K562 treated with DMSO at 1 percent for 12 hours (cell line): Measurements from ENCODE around the gene HIRIP3. TPM values are rescaled to one million over a fixed set of nuclear protein-coding genes. Genes with fewer than 3 reads are reported as not detected.

ENCODE experiments used
- total RNA-seq: library from RNA; unstranded; fragments of 300-600 nt; gene quantifications from 2 replicates; pipeline ENCODE4 v1.2.3, GENCODE V29; 2022; ENCODE audit not compliant: insufficient read depth

The HIRIP3 gene, protein sequence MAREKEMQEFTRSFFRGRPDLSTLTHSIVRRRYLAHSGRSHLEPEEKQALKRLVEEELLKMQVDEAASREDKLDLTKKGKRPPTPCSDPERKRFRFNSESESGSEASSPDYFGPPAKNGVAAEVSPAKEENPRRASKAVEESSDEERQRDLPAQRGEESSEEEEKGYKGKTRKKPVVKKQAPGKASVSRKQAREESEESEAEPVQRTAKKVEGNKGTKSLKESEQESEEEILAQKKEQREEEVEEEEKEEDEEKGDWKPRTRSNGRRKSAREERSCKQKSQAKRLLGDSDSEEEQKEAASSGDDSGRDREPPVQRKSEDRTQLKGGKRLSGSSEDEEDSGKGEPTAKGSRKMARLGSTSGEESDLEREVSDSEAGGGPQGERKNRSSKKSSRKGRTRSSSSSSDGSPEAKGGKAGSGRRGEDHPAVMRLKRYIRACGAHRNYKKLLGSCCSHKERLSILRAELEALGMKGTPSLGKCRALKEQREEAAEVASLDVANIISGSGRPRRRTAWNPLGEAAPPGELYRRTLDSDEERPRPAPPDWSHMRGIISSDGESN
- total RNA-seq = 23.6 and 28.9 TPM in 2 replicates

DNA sequence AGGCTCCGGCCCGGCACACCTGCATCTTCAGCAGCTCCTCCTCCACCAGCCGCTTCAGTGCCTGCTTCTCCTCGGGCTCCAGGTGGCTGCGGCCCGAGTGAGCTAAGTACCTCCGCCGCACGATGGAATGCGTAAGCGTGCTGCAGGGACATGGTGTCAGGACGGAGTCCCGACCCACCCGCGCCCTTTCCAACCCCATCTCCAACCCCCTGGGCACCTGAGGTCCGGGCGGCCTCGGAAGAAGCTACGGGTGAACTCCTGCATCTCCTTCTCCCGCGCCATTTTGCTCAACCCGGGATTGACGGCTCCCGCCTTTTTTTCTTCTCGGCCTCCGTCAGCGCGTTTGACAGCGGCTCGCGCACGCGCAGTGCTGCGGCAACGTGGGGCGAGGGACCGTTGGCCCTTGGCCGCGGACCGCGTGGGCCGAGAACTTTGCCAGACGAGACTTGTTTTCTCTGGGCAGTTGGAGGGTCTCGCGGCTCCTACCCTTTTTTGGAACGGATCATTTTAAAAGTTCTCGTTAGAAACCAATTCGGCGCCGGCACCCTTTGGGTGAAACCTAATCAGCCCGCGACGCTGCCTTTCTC is at the start of gene HIRIP3:
HIRIP3 (minus strand) TSS at position 294 of the 587 bp plus-strand sequence; CDS start at position 282, 12 bp downstream.

DNA sequence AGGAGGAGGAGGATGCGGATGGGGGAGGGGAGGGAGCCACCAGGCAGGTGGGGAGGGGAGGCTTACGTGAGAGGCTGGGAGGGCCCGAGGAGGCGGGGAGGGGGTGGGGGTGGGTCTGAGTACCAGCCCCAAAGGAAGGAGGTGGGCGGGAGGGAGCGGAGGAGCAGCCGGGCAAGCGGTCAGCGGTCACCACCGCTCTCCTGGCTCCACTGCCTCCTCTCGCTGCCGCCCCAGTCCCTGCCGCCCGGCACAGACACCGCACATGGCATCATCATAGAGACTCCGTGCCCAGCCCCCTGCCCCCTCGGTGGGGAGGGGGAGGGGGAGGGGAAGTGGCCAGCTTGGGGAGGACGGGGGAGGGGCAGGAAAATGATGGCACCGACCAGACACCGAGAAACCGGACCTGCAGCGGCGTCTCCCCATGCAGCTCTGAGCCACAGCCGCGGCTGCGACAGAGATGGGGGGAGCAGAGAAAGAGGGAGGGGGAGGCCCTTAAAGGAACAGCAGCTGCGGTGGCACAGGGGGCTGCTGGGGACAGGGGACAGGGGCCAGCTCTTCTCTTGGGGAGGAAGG is 35.5 kb upstream of the HIRIP3 start, which contains the start of gene TLCD3B:
TLCD3B (minus strand) TSS at position 431 of the 573 bp plus-strand sequence. CDS start 744 bp downstream, outside the sequence.

DNA sequence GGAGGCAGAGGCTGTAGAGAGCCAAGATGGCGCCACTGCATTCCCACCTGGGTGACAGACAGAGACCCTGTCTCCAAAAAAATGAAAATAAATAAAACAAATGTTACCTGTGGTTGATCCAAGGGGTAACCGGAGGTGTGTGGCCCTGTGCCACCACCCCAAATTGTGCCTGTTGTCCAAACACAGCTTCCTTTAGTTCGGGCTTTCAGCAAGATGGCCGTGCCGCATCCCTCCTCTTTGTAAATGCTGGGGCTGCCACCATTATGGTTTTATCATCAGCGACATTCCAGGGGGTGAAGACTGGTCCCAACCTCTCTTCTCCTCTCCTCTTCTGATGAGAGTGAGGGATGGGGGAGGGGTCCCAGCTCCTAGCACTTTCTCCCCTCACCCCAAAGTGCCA is 27.5 kb upstream of the HIRIP3 start, which contains the start of gene C16orf92:
C16orf92 (plus strand) TSS at position 312 of the 400 bp plus-strand sequence. CDS start 143 bp downstream, outside the sequence.

DNA sequence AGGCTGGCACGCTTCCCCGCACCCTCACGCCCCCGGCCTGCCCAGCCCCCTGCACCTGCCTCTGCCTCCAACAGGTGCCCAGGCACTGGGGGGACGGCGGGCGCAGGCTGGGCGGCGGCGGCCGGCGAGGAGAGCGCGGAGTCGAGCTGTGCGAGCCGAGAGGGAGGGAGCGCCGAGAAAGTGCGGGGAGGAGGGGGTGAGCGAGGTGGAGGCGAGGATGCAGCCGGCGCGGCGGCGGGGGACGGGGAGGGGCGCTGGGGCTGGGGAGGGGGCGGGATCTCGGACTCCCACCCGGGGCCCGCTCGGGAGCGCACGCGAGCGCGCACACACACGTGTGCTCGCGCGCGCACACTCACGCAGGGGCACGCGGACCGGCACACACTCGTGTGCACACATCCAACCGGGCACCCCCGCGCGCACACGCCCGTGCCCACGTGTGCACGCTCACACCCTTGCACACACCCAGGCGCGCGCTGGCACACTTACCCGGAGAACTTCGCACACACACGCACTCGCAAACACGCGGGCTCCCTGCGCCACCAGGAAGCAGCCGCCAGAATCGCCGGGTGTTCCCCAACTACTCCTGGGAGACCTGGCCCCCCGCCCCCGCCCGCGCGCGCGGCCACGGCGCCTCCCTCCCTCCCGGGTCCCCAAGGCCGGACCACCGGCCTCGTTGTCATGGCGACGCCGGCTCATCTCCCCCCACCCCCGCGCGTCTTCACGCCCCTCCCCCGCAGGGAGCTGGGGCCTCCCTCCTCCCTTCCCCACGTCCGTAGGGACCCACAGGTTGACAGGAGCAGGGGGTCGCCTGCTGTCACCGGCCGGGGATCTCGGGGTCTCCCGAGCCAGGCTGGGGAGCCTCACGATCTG is 15.7 kb upstream of the HIRIP3 start, which contains the start of gene DOC2A:
DOC2A (minus strand) TSS at position 184 of the 870 bp plus-strand sequence. CDS start 805 bp downstream, outside the sequence.

DNA sequence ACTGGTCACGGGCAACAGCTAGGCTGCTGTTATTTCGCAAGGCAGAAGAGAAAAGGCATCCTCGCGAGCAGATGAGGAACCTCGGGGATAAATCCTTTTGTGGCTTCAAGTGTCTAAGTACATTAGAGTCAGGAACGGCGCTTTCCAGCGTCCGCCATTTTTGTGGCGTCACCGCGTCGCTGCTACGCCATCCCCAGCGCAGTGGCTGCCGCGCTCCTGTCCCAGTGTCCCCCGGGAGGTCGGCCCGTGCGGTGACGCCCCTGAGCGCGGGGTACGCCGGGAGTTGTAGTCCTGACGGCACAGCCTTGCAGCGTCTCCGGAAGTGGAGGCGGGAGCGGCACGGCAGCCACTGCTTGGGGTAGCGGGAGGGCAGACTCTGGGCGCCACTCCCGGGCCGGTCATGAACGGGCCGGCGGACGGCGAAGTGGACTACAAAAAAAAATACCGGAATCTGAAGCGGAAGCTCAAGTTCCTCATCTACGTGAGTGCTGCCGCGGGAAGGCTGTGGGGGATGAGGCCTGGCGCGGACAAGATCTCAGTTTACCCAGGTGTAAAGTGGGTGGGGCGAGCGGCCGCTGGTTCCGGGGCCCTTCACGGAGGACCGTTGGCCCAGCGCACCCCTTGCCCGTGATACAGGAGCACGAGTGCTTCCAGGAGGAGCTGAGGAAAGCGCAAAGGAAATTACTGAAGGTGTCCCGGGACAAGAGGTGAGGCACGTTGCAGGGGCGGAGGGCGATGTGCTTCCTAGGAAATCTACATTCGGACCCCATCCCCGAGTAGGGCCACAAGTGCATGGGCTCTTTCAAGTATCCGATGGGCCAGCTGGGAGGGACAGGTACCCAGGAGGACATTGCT is 721 bp upstream of the HIRIP3 start, which contains the start of gene INO80E:
INO80E (plus strand) TSS at position 331 of the 855 bp plus-strand sequence; CDS start at position 401, 70 bp downstream.

DNA sequence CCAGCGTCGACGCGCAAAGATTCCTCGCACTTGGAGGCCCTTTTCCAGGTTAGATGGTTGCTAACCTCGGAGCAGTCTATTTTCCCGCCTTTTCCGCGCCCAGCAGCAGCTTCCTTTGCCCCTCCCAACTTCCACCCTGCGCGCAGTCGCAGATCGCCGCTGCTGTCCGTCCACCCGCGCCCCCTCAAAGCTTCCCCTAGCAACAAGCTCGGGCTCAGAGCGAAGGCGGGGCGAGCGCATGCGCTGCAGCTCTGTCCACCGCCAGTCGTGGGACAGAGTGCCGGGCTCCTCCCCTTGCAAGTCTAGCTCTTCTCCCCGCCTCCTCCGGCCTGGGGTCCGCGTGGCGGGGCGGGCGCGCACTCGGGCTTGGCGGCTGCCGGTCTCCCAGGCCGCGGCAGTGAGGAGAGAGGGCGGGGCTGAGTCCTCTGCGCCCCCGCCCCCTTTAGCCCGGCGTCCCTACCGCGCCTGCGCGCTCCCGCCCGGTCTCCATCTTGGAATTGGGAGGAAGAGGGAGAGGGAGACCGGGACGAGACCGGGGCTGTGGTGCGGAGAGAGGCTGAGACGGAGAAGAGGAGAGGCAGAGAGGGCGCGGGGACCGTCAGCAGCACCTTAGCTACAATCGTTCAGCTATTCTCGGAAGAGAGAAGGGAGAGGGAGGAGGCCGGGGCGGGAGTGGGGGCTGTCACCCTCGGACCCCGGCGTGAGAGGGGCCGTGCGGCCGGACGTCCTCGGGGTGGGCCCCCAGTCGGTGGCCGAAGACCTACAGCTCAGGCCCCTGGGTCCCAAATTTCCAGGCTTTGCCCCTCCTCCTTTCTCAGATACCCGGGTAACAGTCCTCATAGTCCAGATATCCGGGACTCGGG is 21.8 kb downstream of the HIRIP3 start, which contains the start of gene TAOK2:
TAOK2 (plus strand) TSS at position 485 of the 863 bp plus-strand sequence. CDS start 3,905 bp downstream, outside the sequence.

DNA sequence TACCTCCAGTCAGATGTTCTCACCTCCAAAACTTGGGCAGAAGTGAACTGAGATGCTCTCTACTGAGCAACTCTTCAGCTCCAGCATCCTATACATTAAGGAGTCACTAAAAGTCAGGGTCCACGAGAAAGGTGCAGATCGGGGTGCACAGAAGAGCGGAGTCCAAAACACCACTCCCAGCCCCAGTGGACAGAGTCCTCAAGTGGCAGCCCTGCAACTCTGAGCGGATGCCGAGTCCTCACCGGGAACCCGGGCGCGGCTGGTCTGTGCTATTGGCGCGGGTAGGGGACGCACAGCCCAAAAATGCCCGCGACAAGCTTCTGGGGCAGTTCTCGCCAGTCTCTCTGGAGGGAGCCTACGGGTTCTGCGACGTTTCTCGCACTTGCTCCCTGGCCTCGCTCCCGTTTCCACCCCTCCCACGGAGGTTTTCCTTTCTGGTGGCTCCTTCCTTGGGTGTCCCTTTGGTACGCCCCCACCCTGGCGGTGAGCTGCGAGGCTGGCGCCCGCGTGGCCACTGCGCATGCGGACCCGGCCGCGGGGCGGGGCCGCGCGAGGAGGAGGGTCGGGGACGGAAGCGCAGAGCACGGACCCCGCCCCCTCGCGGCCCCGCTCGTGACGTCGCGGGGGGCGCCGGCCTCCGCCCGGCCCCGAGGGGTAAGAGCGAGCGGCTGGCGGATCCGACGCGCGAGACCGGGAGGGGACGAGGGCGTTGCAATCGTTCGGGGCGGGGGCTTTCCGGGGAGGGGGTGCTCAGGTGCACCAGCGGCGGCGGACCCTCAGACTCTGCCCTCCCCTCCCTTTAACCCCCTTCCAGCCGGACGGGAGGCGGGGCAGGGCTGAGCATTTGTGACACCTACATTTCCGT is 33.7 kb downstream of the HIRIP3 start, which contains the start of gene TMEM219:
TMEM219 (plus strand) TSS at position 601 of the 865 bp plus-strand sequence. CDS start 1,065 bp downstream, outside the sequence.

Other genes with a start within 250 kb of the HIRIP3 start
- not detected in 2 replicates for gene C16orf54, start 249.6 kb downstream of the HIRIP3 start, total RNA-seq
- gene ZG16, start 217.4 kb downstream of the HIRIP3 start, total RNA-seq = not detected in 2 replicates
- gene KIF22, start 204.9 kb downstream of the HIRIP3 start, total RNA-seq = 116 and 135 TPM in 2 replicates
- 261 and 270 TPM in 2 replicates for gene MAZ, start 189.1 kb downstream of the HIRIP3 start, total RNA-seq
- 0.38 and 1.3 TPM in 2 replicates for gene PRRT2, start 183.4 kb downstream of the HIRIP3 start, total RNA-seq
- gene PAGR1, start 179.5 kb downstream of the HIRIP3 start, total RNA-seq = 36.1 and 48.1 TPM in 2 replicates
- 4.6 TPM in 2 replicates for gene MVP, start 175.2 kb downstream of the HIRIP3 start, total RNA-seq
- 87.8 and 89.1 TPM in 2 replicates for gene CDIPT, start 132.4 kb downstream of the HIRIP3 start, total RNA-seq
- gene SEZ6L2, start 96.1 kb downstream of the HIRIP3 start, total RNA-seq = 2.8 and 3.6 TPM in 2 replicates
- gene ASPHD1, start 95.1 kb downstream of the HIRIP3 start, total RNA-seq = not detected in 2 replicates
- 27.1 and 44.6 TPM in 2 replicates for gene KCTD13, start 69.4 kb downstream of the HIRIP3 start, total RNA-seq
- gene TMEM219, start 33.5 kb downstream of the HIRIP3 start, total RNA-seq = 166 and 188 TPM in 2 replicates
- 38.3 and 60.9 TPM in 2 replicates for gene TAOK2, start 21.7 kb downstream of the HIRIP3 start, total RNA-seq
- 95.4 and 119 TPM in 2 replicates for gene INO80E, start 624 bp upstream of the HIRIP3 start, total RNA-seq
- 0.99 and 2.0 TPM in 2 replicates for gene DOC2A, start 15.4 kb upstream of the HIRIP3 start, total RNA-seq
- not detected in 2 replicates for gene C16orf92, start 27.6 kb upstream of the HIRIP3 start, total RNA-seq
- gene TLCD3B, start 35.7 kb upstream of the HIRIP3 start, total RNA-seq = 0.61 and 1.6 TPM in 2 replicates
- gene ALDOA, start 70.1 kb upstream of the HIRIP3 start, total RNA-seq = 2,121 and 2,279 TPM in 2 replicates
- 260 and 325 TPM in 2 replicates for gene PPP4C, start 80.4 kb upstream of the HIRIP3 start, total RNA-seq
- gene TBX6, start 96.3 kb upstream of the HIRIP3 start, total RNA-seq = 0.48 TPM in 1 of 2 replicates, not detected in the other
- 75.6 and 79.1 TPM in 2 replicates for gene YPEL3, start 100.6 kb upstream of the HIRIP3 start, total RNA-seq
- gene GDPD3, start 117.9 kb upstream of the HIRIP3 start, total RNA-seq = 1.3 and 1.9 TPM in 2 replicates
- gene MAPK3, start 127.6 kb upstream of the HIRIP3 start, total RNA-seq = 50.2 and 62.3 TPM in 2 replicates
- gene CORO1A, start 188.0 kb upstream of the HIRIP3 start, total RNA-seq = 37.8 and 46.1 TPM in 2 replicates
- gene BOLA2B, start 198.0 kb upstream of the HIRIP3 start, total RNA-seq = 14.8 and 43.1 TPM in 2 replicates
- gene SLX1A, start 198.3 kb upstream of the HIRIP3 start, total RNA-seq = 45.5 and 56.0 TPM in 2 replicates
- gene SULT1A3, start 203.6 kb upstream of the HIRIP3 start, total RNA-seq = 2.1 and 5.5 TPM in 2 replicates